Stomach (tissue), 9 donors: ENCODE measurements around the gene NKAP. TPM values are rescaled to one million over a fixed set of nuclear protein-coding genes. Genes with fewer than 3 reads are reported as not detected.
A peak's percentile ranks its signal among the peaks of the same experiment; 100 is the strongest.

Source experiments
- DNase-seq, 2 donors: peaks; one replicate each; pipeline versions ENCODE4 v3.0.0 to v3.0.0-alpha.2; 2013 to 2019
- H3K27ac ChIP-seq, 5 donors: fragments of 200-600 bp in 4 of 5; sonication (generic) in 4 of 5; one replicate each; pipeline ENCODE4 v1.5.1; 2013 to 2019; ENCODE audit warnings: mild to moderate bottlenecking in 1 of 5, moderate library complexity in 1 of 5
- H3K27me3 ChIP-seq, 3 donors: fragments of 200-600 bp; sonication (generic); one replicate each; pipeline ENCODE4 v1.5.1; 2017 to 2019; ENCODE audit warnings: mixed run types in 1 of 3
- H3K36me3 ChIP-seq, 4 donors: fragments of 200-600 bp; sonication (generic); 1 replicate in 3 of 4; 2 replicates in 1 of 4; pipeline ENCODE4 v1.5.1; 2016 to 2019
- H3K4me1 ChIP-seq, 4 donors: fragments of 200-600 bp; sonication (generic); one replicate each; pipeline ENCODE4 v1.5.1; 2016 to 2019
- H3K4me3 ChIP-seq, 4 donors: fragments of 200-600 bp; sonication (generic) in 3 of 4; one replicate each; pipeline ENCODE4 v1.5.1; 2016 to 2019; ENCODE audit warnings: mild to moderate bottlenecking in 1 of 4
- H3K9me3 ChIP-seq, 4 donors: fragments of 200-600 bp; sonication (generic); one replicate each; pipeline ENCODE4 v1.5.1; 2016 to 2019
- CTCF ChIP-seq, 7 experiments: fragments of 450-650 bp in 4 of 7; fragments of 200-600 bp in 3 of 7; sonication (generic) in 3 of 7; IDR thresholded peaks; one replicate each; pipeline ENCODE4 v1.5.1; 2016 to 2019; ENCODE audit warnings: antibody characterized with exemption in 7 of 7, control low read depth in 2 of 7, mild to moderate bottlenecking in 1 of 7
- EP300 ChIP-seq: sonication (generic); formaldehyde crosslinking; IDR thresholded peaks from one replicate; pipeline ENCODE4 v1.6.1; 2017; ENCODE audit warnings: antibody characterized with exemption
- POLR2A ChIP-seq, 4 donors: fragments of 450-650 bp; IDR thresholded peaks; one replicate each; pipeline ENCODE4 v1.6.1; 2016; ENCODE audit warnings: antibody characterized with exemption in 4 of 4, control low read depth in 2 of 4, mild to moderate bottlenecking in 1 of 4, moderate library complexity in 1 of 4
- POLR2AphosphoS5 ChIP-seq, 3 donors: sonication (generic); formaldehyde crosslinking; IDR thresholded peaks; one replicate each; pipeline ENCODE4 v1.6.1; 2016; ENCODE audit warnings: antibody characterized with exemption in 3 of 3
- WGBS, 5 donors: extraction: QIAGEN DNeasy Blood & Tissue Kit in 3 of 5; methylation state at CpG; one replicate each; pipeline versions ENCODE4 v1.1.5 to v1.1.7; 2013 to 2018; 5-methylcytosine and 5-hydroxymethylcytosine counted together
- intact Hi-C: fragments of 100-400 bp; cut with DNase I; formaldehyde crosslinking; loops from one replicate; pipeline ENCODE4 v1.15.1; 2023; ENCODE audit warnings: low total_unique reads
- polyA plus RNA-seq, 3 donors: library from polyadenylated mRNA; stranded (reverse); fragments of 200-250 nt; gene quantifications; one replicate each; pipeline ENCODE4 v1.2.3, GENCODE V29; 2013
- total RNA-seq, 5 donors: library from RNA; depleted of rRNA; stranded (reverse); fragments of >200 nt; gene quantifications; one replicate each; pipeline versions ENCODE4 v1.1.0 to v1.2.3, GENCODE V29; 2014 to 2016
- donor health status: healthy with polysubstance abuse.
- donor health status: Bipolar disorder and iron deficiency.
- donor health status: healthy.

Gene NKAP
- total and polyA plus RNA-seq, 8 donors, result 0.58 to 7.5 (median 6.2) TPM

- H3K27ac ChIP-seq, result peak overlapping the region in 3 of 5 donors; percentile 14 to 43 (median 30)
- H3K36me3 ChIP-seq, result no peaks in the 10 kb centered on the region
- TF ChIP-seq POLR2AphosphoS5 (IDR thresholded peaks at IDR 0.05) (no peak), EP300 (no peak), POLR2A (IDR thresholded peaks at IDR 0.05) (no peak), CTCF (IDR thresholded peaks at IDR 0.05) (no peak)
- H3K27me3 ChIP-seq, result peaks cover 0 to 11% (median 0%) of the 10 kb centered on the region in 3 donors
- WGBS, 5 donors, result 51 to 71% (median 66%) methylated on average over 11 of the region's 11 CpGs
- H3K9me3 ChIP-seq, result peaks cover 0 to 3% (median 0%) of the 10 kb centered on the region in 4 donors
- no peak for DNase-seq
- peaks cover 0 to 6% (median 0%) of the 10 kb centered on the region in 4 donors for H3K4me1 ChIP-seq
- H3K4me3 ChIP-seq, result peak overlapping the region; percentile 7 to 28 (median 20)
- intact Hi-C loops, result no loop called here
These were observed 57.8 kb downstream of the NKAP start for GRCh38 chrX:119885554-119886428.

- Histone ChIP-seq H3K4me3 (no peak overlapping the region), H3K4me1 (no peaks in the 10 kb centered on the region), H3K27ac (no peak overlapping the region), H3K36me3 (peaks cover 0 to 28% (median 21%) of the 10 kb centered on the region in 4 donors), H3K27me3 (no peaks in the 10 kb centered on the region), H3K9me3 (no peaks in the 10 kb centered on the region)
- WGBS, 5 donors, result 54 to 60% (median 55%) methylated on average over 11 of the region's 11 CpGs
- peak in 1 of 2 donors; percentile 72 for DNase-seq
- intact Hi-C loops, result no loop called here
- TF ChIP-seq CTCF (IDR thresholded peaks at IDR 0.05) (peak in 5 of 7 experiments; percentile 17 to 39 (median 35)), EP300 (no peak), POLR2AphosphoS5 (IDR thresholded peaks at IDR 0.05) (peak in 1 of 3 donors; percentile 8)
These were observed 62.8 kb downstream of the NKAP start for GRCh38 chrX:119880552-119881437.

GRCh38 chrX:119880076-119880475, 63.5 kb downstream of the NKAP start:
- WGBS, 5 donors, result 70 to 84% (median 73%) methylated on average over 5 of the region's 5 CpGs
- Histone ChIP-seq H3K36me3 (peaks cover 0 to 33% (median 27%) of the 10 kb centered on the region in 4 donors), H3K4me3 (no peak overlapping the region), H3K4me1 (no peaks in the 10 kb centered on the region), H3K9me3 (no peaks in the 10 kb centered on the region), H3K27ac (no peak overlapping the region), H3K27me3 (no peaks in the 10 kb centered on the region)
- DNase-seq, result no peak
- intact Hi-C loops, result no loop called here
- TF ChIP-seq POLR2A (IDR thresholded peaks at IDR 0.05), result no peak
- TF ChIP-seq EP300, result no peak
- TF ChIP-seq POLR2AphosphoS5 (IDR thresholded peaks at IDR 0.05), result no peak
- TF ChIP-seq CTCF (IDR thresholded peaks at IDR 0.05), result no peak

GRCh38 chrX:119878740-119879139, 64.8 kb downstream of the NKAP start:
- Histone ChIP-seq H3K27me3 (no peaks in the 10 kb centered on the region), H3K9me3 (no peaks in the 10 kb centered on the region), H3K36me3 (peaks cover 0 to 33% (median 28%) of the 10 kb centered on the region in 4 donors), H3K27ac (no peak overlapping the region), H3K4me3 (no peak overlapping the region), H3K4me1 (peaks cover 0 to 8% (median 0%) of the 10 kb centered on the region in 4 donors)
- WGBS, 5 donors, result 62 to 71% (median 69%) methylated on average over 2 of the region's 2 CpGs
- DNase-seq, result no peak
- TF ChIP-seq EP300 (no peak), POLR2AphosphoS5 (IDR thresholded peaks at IDR 0.05) (no peak), POLR2A (IDR thresholded peaks at IDR 0.05) (no peak), CTCF (IDR thresholded peaks at IDR 0.05) (no peak)
- intact Hi-C loops, result no loop called here
